Caki2 (cell line): ENCODE measurements around the gene PIP4K2B. TPM values are rescaled to one million over a fixed set of nuclear protein-coding genes. Genes with fewer than 3 reads are reported as not detected.
A peak's percentile ranks its signal among the peaks of the same experiment; 100 is the strongest.
"Not testable (repeated sequence)": the region's sequence is repeated elsewhere in the genome, so short reads cannot be mapped to it uniquely, and the experiment has no call there.

Experiments used
- DNase-seq: peaks from one replicate; pipeline ENCODE4 v3.0.0-alpha.2; 2015; ENCODE audit warnings: low read depth
- in situ Hi-C: cut with HindIII; loops from 2 replicates; pipeline ENCODE4 v1.10.0; 2016; ENCODE audit warnings: low sequenced_read_pairs, low pct_unique_long_range_greater_than_20kb, mixed read lengths
- total RNA-seq: library from RNA; depleted of rRNA; stranded (reverse); fragments of >200 nt; shearing (Covaris generic); gene quantifications from 2 replicates; pipeline ENCODE4 v1.2.3, GENCODE V29; 2014; ENCODE audit warnings: low replicate concordance

Gene PIP4K2B
- total RNA-seq, 1 experiment from 2014 or later = 50.6 TPM

DNA sequence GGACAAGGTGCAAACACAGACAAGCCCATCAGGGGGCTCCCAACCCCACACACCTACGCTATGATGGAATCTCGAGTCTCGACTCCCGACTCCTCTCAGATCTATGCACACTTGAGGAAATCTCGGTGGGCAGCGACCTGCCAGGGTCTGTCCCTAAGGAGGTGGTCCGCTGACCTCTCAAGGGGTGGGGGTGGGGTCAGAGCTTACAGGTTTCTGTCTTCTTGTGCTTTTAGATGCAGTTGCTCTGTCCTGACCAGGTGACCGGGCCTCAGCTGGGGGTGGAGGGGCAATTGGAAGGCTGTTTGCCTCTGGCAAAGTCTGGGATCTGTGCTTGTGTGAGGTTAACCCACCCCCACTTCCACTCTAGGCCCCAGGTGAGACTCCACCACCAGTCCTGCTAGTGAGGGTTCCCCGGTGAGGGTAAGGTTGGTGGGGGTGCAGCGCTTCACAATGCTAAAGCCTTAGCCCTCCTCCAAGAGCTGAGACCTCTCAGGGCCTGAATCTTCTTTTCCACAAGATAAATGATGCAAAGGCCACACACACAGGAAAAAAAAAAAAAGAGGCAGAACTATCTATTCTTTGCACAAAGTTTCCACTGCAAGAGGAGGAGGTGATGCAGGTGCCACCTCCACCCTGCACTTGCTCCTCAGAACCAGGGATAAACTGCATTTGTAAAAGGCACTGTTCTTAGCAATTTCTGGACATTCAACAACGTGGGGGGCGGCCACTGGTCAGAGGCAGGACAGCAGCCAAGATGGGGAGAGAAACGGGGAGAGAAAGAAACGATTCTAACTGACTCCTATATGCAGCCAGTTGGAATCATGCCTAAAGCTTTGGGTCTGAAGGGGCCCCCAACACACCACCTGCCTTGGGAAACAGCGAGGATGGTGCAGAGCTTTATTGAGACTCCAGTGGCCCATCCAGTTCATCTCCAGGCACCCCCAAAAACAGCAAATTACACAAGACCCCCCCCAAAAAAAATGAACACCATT is 65.1 kb downstream of the PIP4K2B start:
- DNase-seq = no peak
- in situ Hi-C loops = no loop called here

DNA sequence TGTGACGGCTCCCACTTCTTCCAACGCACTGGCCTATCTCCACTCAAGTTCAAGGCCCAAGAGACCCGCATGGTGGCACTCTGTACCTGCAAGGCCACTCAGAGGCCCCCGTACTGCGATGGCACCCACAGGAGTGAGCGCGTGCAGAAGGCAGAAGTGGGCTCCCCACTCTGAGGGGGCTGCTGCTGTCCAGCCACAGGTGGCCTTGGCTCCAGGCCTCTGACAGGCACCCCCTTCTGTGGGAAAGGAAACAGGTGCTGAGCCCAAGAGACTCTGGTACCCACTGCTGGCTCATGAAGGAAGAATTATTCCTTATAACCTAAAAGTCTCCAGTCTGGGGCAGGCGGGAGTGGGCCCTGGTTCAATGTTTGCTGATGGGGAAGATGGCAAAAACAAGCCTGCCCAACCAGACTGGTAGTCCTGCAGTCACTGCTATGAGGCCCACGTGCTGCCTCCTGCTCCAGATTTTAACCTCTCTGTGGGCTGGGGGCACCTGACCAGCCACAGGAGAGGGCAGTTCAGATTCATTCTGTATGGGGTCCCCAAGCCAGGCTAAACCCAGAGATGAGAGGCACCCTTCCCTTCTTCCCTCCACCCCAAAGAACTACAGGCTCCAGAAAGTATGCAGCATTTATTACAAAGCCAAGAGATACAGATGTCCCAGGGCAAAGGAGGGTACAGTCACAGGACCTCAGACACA is 65.9 kb downstream of the PIP4K2B start:
- in situ Hi-C loops = no loop called here
- no peak for DNase-seq

DNA sequence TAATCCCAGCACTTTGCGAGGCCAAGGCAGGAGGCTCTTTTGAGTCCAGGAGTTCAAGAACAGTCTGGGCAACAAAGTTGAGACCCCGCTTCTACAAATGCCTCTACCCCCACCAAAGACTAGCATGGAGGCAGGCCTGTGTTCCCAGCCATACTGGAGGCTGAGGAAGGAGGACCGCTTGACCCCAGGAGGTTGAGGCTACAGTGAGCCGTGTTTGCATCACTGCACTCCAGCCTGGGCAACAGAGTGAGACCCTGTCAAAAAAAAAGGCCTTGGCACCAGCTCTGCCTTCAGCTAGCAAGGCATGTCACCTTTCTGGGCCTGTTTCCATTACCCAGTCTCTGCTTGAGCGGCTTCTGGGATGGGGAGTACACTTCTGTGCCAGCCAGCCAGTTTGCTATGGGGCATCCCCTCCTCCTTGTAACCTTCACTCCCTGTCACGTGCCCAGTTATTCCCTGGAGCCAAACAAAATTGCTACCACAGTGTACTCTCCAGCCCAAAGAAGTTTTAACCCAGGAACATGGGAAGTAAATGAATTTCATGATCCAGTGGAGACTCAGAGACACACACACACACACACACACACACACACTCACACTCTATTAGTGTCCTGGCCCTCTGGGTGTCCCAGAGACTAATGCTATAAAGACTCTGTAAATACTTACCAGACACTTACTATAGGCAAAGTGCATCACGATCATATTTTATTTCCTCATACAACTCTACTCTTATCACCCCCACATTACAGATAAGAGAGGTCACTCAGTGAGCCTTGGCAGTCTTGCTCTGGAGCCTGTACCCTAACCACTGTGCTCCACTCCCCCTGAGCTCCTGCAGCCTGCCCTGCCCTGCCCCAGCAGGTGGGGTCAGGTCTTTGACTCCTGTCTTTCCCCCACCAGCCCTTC is 66.7 kb downstream of the PIP4K2B start:
- DNase-seq = peak; percentile 34
- in situ Hi-C loops = no loop called here

DNA sequence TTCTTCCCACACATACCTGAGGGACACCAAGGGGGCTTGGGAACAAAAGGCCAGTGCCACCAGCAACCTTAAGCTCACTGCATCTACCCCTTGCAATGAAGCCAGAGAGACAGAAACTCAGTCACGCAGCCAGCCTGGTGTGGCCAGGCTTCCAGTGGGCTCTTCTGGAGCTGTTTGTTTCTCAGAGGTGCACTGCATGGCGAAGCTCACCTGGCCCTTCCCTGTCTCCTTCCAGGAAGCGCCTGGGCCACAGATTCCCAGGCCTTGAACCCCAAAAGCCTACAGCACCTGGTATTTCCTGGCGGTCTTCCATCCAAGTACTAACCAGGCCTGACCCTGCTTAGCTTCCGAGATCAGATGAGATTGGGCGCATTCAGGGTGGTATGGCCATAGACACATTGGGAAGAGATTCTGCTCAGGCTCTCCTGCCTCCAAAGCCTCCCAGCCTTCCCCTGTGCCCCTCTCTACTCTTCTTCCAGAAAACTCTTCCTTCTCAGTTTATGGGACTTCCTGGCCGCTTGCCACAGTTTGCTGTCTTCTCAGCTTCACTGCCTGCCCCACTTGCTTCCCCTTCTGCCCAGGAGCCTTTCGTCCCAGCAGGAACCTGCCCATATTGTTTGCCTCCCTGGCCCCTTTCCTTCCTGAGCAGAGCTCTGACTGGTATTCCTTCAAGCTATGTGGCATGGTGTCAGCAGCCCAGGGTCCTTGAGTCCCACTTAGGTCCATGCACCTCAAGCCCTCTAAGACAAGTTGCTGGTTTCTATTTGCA is 67.6 kb downstream of the PIP4K2B start:
- in situ Hi-C loops = no loop called here

DNA sequence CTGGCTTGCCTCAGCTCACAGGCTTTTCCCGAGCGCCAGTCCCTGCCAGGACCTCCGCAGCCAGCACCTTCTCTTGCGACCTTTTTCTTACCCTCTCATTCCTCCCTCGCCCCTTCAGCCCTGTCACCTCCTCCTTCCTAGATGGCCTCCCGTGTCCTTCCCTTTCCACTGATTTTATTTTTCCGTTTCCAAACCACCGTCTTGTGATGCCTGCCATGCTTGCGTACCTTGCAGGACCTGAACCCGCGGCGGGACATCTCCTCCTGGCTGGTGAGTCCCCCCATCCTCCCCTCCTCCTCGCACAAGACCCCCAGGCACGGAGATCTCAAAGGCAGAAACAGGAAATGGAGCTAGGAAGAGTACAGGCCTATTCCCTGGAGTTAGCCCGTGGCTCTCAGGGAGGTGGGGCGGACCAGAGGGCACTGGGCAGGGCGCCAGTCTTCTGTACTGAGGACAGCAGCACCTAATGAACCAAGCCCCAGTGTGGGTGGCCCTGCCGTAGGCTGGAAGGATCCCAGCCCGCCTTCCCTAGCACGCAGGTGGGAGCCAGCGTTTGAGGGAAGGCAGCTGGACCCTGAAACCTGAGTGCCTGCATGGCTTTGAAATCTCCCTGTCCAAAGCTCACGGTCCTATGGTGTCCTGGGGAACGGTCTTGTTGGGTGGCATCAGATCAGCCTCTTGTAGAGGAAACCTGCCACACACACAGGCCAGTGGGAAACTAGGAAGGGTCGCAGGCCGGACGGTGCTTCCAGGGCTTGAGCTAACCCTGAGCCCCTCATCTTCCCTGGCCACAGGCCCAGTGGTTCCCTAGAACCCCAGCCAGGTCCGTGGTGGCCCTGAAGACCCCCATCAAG is 68.6 kb downstream of the PIP4K2B start:
- in situ Hi-C loops = no loop called here
- DNase-seq = peak; percentile 79

More for the DNA sequence above, 67.6 kb downstream of the PIP4K2B start:
- no peak for DNase-seq

DNA sequence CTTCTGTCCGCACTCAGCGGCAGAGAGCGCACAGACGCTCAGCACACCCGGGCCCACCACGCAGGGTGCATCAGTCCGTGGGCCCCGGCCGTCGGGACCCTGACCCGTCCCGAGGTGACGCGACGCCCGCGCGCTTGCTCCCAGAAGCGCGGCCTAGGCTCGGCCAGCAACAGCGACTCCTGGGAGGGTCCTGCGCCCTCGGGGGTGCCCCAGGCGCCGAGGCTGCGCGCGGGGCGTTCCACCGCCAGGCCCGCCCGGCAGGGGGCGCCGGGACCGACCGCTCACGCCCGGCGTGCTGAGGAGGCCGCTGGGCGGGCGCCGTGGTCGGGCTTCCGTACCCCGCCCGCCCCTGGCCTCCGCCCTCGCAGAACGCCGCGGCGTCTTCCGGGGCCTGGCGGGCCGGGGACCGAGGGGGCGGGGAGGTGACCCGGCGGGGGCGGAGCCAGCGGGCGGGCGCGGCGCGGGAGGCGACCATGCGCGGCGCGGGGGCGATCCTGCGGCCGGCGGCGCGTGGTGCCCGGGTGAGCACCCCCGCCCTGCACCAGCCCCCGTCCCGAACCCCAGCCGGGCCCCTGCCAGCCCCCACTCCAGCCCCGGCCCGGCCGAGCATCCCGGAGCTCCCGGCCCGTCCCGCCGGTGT is 69.3 kb downstream of the PIP4K2B start, which contains the start of gene CISD3:
CISD3 (plus strand) TSS at position 456 of the 640 bp plus-strand sequence; CDS start at position 474, 18 bp downstream.
- DNase-seq = peak; percentile 77
- in situ Hi-C loops = no loop called here

DNA sequence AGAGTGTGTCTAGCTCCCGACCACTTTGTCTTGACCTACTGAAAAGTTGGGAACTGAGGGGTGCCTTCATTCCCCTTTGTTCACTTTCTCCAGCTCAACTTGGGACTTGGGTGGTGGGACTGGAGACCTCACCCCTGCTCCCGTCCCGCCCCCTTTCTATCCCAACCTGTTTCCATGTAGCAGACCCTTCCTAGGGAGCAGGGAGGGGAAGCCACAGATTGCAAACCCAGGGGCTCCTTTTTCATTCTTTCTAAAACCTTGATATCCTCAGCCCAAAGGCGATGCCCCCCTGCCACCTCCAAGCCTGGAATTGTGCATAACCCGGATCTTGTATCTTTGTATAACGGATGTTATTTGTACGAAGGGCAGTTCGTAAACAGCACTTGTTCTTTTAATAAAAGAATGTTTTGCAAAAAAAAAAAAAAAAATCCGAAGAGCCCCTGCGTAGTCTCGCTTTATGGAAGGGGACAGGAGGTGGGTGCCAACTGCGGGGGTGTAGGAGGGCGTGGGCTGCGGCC is 69.9 kb downstream of the PIP4K2B start:
- in situ Hi-C loops = no loop called here
- DNase-seq = no peak

DNA sequence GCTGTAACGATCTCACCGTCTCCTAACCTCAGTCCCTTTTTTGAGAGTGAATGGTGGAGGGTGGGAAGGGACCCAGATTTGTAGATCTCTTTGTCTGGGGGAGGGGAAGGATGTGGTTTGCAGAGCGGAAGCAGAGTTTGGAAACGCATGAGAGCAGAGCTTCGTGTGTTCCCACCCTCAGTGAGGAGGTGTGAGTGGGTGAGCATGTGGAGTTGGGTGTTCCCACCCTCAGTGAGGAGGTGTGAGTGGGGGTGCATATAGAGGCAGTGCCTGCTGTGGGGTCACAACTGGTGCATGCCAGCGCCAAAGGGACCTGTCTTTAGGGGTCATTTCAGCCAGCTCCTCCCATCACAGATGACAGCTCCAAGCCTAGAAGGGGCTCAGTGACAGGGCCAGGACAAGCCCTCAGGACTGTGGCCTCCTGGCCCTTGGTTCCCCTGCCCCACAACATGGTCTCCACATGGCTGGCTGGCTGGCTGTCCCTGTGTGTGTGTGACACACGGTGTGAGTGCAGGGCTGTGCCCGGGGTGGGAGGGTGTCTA is 71.0 kb downstream of the PIP4K2B start:
- DNase-seq = no peak
- in situ Hi-C loops = no loop called here

DNA sequence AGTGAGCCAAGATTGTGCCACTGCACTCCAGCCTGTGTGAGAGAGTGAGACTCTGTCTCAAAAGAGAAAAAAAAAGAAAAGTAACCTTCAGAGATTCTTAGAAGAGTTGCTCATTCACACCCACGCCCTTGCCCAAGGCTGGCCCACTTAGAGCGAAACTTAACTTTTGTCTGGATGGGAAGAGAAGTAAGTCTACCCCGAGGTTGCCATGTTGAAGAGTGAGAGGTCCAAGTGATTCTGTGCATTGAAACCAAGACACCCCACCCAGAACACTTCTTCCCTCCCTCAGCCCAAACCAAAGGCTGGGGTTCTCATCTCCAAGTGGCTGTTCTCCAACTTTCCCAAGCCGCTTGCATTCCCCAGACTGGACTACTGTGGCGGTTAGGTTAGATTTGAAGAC is 71.6 kb downstream of the PIP4K2B start:
- DNase-seq = no peak
- in situ Hi-C loops = no loop called here

DNA sequence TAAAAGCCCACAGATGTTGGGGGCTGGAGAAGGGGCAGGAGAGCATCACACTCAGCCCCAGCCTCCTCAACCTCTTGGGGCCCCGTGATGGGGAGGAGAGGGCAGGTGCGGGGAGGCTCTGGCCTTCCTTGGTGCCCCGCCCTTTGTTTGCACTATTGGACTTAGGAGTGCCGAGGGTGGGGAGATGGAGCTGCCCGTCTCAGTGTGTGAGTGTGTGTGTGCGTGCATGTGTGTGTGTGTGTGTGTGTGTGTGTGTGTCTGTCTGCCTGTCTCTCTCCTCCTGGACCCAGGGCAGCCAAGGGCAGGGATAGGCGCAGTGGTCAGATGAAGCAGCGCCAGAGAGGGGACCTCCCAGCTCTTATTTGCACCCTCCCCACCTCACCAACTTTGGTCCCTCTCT is 73.2 kb downstream of the PIP4K2B start:
- in situ Hi-C loops, DNase-seq: not testable (repeated sequence)

DNA sequence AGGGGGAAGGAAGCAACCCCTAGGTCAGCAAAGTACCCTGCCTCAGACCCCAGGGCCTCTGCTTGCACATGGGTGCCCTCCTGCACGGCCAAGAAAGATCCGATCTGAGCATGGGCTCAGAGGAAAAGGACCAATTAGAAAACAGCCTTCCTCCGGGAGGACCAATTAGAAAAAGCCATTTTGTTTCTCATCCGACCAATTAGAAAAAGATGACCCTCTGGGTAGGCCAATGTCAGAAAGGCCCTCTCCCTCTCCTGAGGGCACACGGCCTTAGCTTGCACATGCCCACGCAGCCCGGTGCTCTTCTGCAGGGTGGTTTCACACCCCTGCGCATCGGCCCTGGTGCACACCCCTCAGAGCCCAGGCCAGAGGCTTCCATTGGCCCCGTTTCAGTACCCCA is 74.3 kb downstream of the PIP4K2B start:
- in situ Hi-C loops = no loop called here
- DNase-seq = no peak

DNA sequence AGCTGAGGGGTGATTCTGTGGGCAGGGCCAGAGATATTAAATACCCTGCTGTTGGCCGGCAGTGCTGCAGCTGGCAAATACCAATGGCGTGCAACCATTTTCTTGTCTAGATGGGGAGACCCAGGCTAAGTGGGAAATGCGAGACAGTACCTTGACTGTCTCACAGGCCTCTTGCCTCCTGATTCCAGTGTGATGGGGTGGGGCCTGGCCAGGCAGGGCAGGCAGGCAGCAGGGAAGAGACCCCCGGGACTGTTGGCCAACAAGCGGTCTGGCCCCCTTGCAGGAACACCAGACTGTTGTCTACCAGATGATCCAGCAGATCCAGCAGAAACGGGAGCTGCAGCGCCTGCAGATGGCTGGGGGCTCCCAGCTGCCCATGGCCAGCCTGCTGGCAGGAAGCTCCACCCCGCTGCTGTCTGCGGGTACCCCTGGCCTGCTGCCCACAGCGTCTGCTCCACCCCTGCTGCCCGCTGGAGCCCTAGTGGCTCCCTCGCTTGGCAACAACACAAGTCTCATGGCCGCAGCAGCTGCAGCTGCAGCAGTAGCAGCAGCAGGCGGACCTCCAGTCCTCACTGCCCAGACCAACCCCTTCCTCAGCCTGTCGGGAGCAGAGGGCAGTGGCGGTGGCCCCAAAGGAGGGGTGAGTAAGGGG is 74.9 kb downstream of the PIP4K2B start:
- in situ Hi-C loops = no loop called here

DNA sequence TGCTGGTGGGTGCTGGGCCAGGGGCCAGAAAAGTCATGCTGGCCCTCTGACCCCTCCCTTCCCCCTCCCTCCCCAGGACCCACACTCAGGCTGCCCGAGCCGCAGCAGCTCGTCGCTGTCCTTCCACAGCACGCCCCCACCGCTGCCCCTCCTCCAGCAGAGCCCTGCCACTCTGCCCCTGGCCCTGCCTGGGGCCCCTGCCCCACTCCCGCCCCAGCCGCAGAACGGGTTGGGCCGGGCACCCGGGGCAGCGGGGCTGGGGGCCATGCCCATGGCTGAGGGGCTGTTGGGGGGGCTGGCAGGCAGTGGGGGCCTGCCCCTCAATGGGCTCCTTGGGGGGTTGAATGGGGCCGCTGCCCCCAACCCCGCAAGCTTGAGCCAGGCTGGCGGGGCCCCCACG is 77.6 kb downstream of the PIP4K2B start:
- in situ Hi-C loops = no loop called here

More for the DNA sequence above, 74.9 kb downstream of the PIP4K2B start:
- no peak for DNase-seq

DNA sequence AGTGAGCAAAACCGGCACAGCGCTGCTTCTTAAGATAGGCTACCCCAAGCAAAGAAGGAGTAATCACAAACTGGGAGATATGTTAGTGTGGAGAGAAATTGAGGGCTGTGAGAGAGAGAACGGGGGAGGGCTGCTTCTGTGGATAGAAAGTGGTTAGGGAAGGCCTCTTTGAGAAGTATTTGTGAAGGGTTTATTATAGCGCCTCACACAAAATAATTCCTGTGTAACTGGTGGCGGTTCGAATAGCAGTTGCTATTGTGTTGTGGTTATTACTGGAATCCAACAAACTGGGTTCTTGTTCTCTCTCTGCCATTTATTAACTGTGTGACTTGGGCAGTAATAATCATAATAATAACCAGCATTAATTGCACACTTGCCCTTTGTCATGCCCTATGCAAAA is 78.4 kb downstream of the PIP4K2B start:
- in situ Hi-C loops = no loop called here
- no peak for DNase-seq

More for the DNA sequence above, 77.6 kb downstream of the PIP4K2B start:
- no peak for DNase-seq

DNA sequence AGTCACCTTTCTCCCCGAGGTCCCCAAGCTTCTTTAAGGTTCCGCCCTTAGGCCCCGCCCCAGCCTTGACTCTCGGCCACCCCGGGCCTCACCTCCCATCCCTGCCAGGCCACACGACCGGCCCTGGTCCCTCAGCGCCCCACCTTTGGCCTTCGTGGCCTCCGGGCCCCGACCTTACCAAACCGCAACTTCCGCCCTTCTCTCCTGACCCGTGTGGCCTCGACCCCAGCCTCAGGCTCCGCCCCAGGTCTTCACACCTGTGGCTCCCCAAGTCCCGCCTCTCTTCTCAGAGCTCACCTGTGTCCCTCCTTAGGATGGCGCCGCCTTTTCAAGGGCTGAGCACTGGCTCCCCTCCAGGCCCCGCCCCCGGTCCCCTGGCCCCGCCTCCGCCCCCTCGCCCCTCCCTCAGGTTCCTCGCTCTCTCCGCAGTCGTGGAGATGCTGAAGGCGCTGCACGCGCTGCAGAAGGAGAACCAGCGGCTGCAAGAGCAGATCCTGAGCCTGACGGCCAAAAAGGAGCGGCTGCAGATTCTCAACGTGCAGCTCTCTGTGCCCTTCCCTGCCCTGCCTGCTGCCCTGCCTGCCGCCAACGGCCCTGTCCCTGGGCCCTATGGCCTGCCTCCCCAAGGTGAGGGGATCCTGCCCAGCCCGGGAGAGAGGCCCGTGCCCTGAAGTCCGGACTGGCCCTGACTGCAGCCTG is 79.3 kb downstream of the PIP4K2B start:
- in situ Hi-C loops = no loop called here

More for the DNA sequence above, 79.3 kb downstream of the PIP4K2B start:
- no peak for DNase-seq
